K562 (cell line): ENCODE results near the gene SP140L. TPM values are rescaled to one million over a fixed set of nuclear protein-coding genes. Genes with fewer than 3 reads are reported as not detected.

ENCODE experiments used
- CBX1 ChIP-seq: sonication (generic); IDR thresholded peaks from 2 replicates; pipeline ENCODE4 v1.6.1; 2016; ENCODE audit warnings: antibody characterized with exemption, low read depth, mild to moderate bottlenecking
- CBX3 ChIP-seq, 2 experiments: IDR thresholded peaks; 1 replicate in 1 of 2; 2 replicates in 1 of 2; pipeline ENCODE4 v1.6.1; 2012; ENCODE audit warnings: inconsistent platforms in 2 of 2, low read length in 2 of 2, borderline replicate concordance in 1 of 2, control low read depth in 1 of 2
- CBX5 ChIP-seq: IDR thresholded peaks from 2 replicates; pipeline ENCODE4 v1.6.1; 2014; ENCODE audit warnings: low read depth, borderline replicate concordance
- CC2D1A ChIP-seq: fragments of 450-650 bp; IDR thresholded peaks from 2 replicates; pipeline ENCODE4 v1.6.1; 2017; ENCODE audit warnings: mild to moderate bottlenecking
- CCAR2 ChIP-seq: fragments of 200-400 bp; formaldehyde crosslinking; IDR thresholded peaks from 2 replicates; pipeline ENCODE4 v1.6.1; 2017; ENCODE audit warnings: mild to moderate bottlenecking, low read depth, low read length
- FIP1L1 ChIP-seq: fragments of 200-400 bp; formaldehyde crosslinking; IDR thresholded peaks from 2 replicates; pipeline ENCODE4 v1.6.1; 2018; ENCODE audit warnings: mild to moderate bottlenecking, low read depth, low read length; ENCODE audit not compliant: poor library complexity, severe bottlenecking
- FOSL1 ChIP-seq: fragments of 200-800 bp; sonication (Bioruptor generic); conservative IDR thresholded peaks from 2 replicates; pipeline ENCODE4 v1.6.1; 2016; ENCODE audit warnings: missing genetic modification characterization, missing compliant biosample characterization
- GABPB1 ChIP-seq: sonication (generic); formaldehyde crosslinking; IDR thresholded peaks from 2 replicates; pipeline ENCODE4 v1.8.0; 2022; ENCODE audit warnings: mild to moderate bottlenecking, missing genetic modification reagents
- HDAC8 ChIP-seq: fragments of 450-650 bp; IDR thresholded peaks from 2 replicates; pipeline ENCODE4 v1.6.1; 2016; ENCODE audit warnings: mild to moderate bottlenecking, missing genetic modification characterization, moderate library complexity, missing compliant biosample characterization
- IRF2 ChIP-seq: sonication (generic); formaldehyde crosslinking; IDR thresholded peaks from 2 replicates; pipeline ENCODE4 v1.8.1; 2022; ENCODE audit warnings: mild to moderate bottlenecking, missing genetic modification reagents
- JUN ChIP-seq, 2 experiments: sonication (generic) in 1 of 2; formaldehyde crosslinking in 1 of 2; IDR thresholded peaks; 2 replicates each; pipeline versions ENCODE4 v1.6.1 to v1.8.0; 2012 to 2022; ENCODE audit warnings: borderline replicate concordance in 2 of 2, mild to moderate bottlenecking in 2 of 2, improper control_type of control experiment in 1 of 2, low read depth in 1 of 2, low read length in 1 of 2, missing genetic modification reagents in 1 of 2
- KHSRP ChIP-seq: fragments of 450-650 bp; IDR thresholded peaks from 2 replicates; pipeline ENCODE4 v1.6.1; 2017
- MAFF ChIP-seq: IDR thresholded peaks from 2 replicates; pipeline ENCODE4 v1.6.1; 2012; ENCODE audit warnings: low read length, improper control_type of control experiment
- MCM3 ChIP-seq: fragments of 450-650 bp; IDR thresholded peaks from 2 replicates; pipeline ENCODE4 v1.6.1; 2016
- MYBL2 ChIP-seq, 2 experiments: fragments of 450-650 bp in 1 of 2; sonication (generic) in 1 of 2; formaldehyde crosslinking in 1 of 2; IDR thresholded peaks; 2 replicates each; pipeline versions ENCODE4 v1.6.1 to v1.8.1; 2017 to 2022; ENCODE audit warnings: borderline replicate concordance in 1 of 2, inconsistent platforms in 1 of 2, low read depth in 1 of 2, mild to moderate bottlenecking in 1 of 2, missing genetic modification reagents in 1 of 2, moderate library complexity in 1 of 2
- NONO ChIP-seq, 2 experiments: fragments of 200-400 bp in 1 of 2; fragments of 450-650 bp in 1 of 2; formaldehyde crosslinking in 1 of 2; IDR thresholded peaks; 2 replicates each; pipeline ENCODE4 v1.6.1; 2017; ENCODE audit warnings: low read depth in 2 of 2, mild to moderate bottlenecking in 2 of 2, moderate library complexity in 2 of 2, low read length in 1 of 2
- PHF21A ChIP-seq: fragments of 450-650 bp; IDR thresholded peaks from 2 replicates; pipeline ENCODE4 v1.6.1; 2017; ENCODE audit warnings: low read depth, borderline replicate concordance
- STAG1 ChIP-seq: sonication (generic); formaldehyde crosslinking; IDR thresholded peaks from 2 replicates; pipeline ENCODE4 v1.5.0; 2020; ENCODE audit warnings: missing genetic modification reagents, borderline replicate concordance
- TARDBP ChIP-seq: fragments of 450-650 bp; IDR thresholded peaks from 2 replicates; pipeline ENCODE4 v1.6.1; 2016
- TRIM24 ChIP-seq, 2 experiments: fragments of 450-650 bp; IDR thresholded peaks; 2 replicates each; pipeline ENCODE4 v1.6.1; 2016
- ZNF134 ChIP-seq: fragments of 250-450 bp; sonication (Bioruptor Pico); conservative IDR thresholded peaks from 2 replicates; pipeline ENCODE4 v1.4.0; 2020
- ZNF140 ChIP-seq: fragments of 250-450 bp; sonication (Bioruptor Pico); IDR thresholded peaks from 2 replicates; pipeline ENCODE4 v1.8.0; 2021; ENCODE audit warnings: moderate library complexity, mild to moderate bottlenecking, inconsistent platforms
- ZNF232 ChIP-seq: sonication (generic); formaldehyde crosslinking; IDR thresholded peaks from 2 replicates; pipeline ENCODE4 v1.8.0; 2022; ENCODE audit warnings: mild to moderate bottlenecking, missing genetic modification reagents
- ZNF311 ChIP-seq: fragments of 250-450 bp; sonication (Bioruptor Pico); IDR thresholded peaks from 2 replicates; pipeline ENCODE4 v1.4.0; 2020; ENCODE audit warnings: mild to moderate bottlenecking, moderate library complexity
- polyA plus RNA-seq, 8 experiments: library from polyadenylated mRNA; depleted of rRNA in 4 of 8; stranded (reverse) in 5 of 8; unstranded in 3 of 8; fragments of >200 nt; fragmentation: Nextera tagmentation in 2 of 8; fragmentation: Illumina TruSeq in 1 of 8; extraction: Ambion mirVana in 2 of 8; extraction: Trizol in 1 of 8; gene quantifications; 2 replicates each; pipeline versions ENCODE4 v1.2.1 to v1.2.3, GENCODE V29; 2011 to 2014; ENCODE audit warnings: inconsistent platforms in 1 of 8, missing spikeins in 1 of 8
- total RNA-seq, 7 experiments: library from RNA; depleted of rRNA in 6 of 7; stranded (reverse); fragments of >200 nt in 6 of 7; fragmentation: Illumina TruSeq in 2 of 7; extraction: Trizol in 2 of 7; gene quantifications; 2 replicates each; pipeline versions ENCODE4 v1.2.1 to v1.2.3, GENCODE V29; 2011 to 2021; ENCODE audit warnings: low replicate concordance in 1 of 7
- TF ChIP-seq, protein P1 (sequence below): fragments of 250-450 bp; sonication (Bioruptor Pico); IDR thresholded peaks from 2 replicates; pipeline ENCODE4 v1.5.0; 2021; ENCODE audit warnings: mild to moderate bottlenecking, borderline replicate concordance
- TF ChIP-seq, protein P2 (sequence below): IDR thresholded peaks from 3 replicates; pipeline ENCODE4 v1.6.1; 2011; ENCODE audit warnings: borderline replicate concordance, mild to moderate bottlenecking; ENCODE audit not compliant: insufficient read length, insufficient read depth
- TF ChIP-seq, protein P3 (sequence below): sonication (generic); formaldehyde crosslinking; IDR thresholded peaks from 2 replicates; pipeline ENCODE4 v1.9.0; 2022; ENCODE audit warnings: mild to moderate bottlenecking, missing genetic modification reagents

Gene SP140L
- total and polyA plus RNA-seq, 9 of the 15 experiments (the other 6 are each of a cell fraction or from before 2014, with no cell fraction given): 4.0 to 15.5 (median 11.3) TPM

DNA sequence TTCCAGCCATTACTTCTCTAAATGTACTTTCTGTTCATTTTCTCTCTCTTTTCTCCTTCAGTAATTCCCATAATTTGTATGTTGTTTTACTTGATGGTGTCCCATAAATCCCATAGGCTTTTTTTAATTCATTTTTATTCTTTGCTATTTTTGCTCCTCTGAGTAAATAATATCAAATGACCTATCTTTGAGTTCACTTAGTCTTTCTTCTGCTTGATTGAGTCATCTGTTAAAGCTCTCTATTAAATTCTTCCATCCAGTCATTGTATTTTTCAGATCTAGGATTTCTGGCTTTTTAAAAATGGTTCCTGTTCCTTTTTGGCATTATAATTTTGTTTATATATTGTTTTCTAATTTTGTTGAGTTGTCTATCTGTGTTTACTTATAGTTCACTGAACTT lies 102.5 kb downstream of the SP140L start (continued):
- 0 out of 2 replicates have a peak, but pooled peaks have one; percentile 19 for TF ChIP-seq FOSL1 (tag)
- no peak for TF ChIP-seq ZNF232 (CRISPR knock-in tag)
- TF ChIP-seq ZNF140 (CRISPR knock-in tag): no peak
- TF ChIP-seq GABPB1: no peak
- no peak for TF ChIP-seq MAFF
- TF ChIP-seq, protein P1, sequence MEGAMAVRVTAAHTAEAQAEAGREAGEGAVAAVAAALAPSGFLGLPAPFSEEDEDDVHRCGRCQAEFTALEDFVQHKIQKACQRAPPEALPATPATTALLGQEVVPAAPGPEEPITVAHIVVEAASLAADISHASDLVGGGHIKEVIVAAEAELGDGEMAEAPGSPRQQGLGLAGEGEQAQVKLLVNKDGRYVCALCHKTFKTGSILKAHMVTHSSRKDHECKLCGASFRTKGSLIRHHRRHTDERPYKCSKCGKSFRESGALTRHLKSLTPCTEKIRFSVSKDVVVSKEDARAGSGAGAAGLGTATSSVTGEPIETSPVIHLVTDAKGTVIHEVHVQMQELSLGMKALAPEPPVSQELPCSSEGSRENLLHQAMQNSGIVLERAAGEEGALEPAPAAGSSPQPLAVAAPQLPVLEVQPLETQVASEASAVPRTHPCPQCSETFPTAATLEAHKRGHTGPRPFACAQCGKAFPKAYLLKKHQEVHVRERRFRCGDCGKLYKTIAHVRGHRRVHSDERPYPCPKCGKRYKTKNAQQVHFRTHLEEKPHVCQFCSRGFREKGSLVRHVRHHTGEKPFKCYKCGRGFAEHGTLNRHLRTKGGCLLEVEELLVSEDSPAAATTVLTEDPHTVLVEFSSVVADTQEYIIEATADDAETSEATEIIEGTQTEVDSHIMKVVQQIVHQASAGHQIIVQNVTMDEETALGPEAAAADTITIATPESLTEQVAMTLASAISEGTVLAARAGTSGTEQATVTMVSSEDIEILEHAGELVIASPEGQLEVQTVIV (CRISPR knock-in tag): no peak
- TF ChIP-seq FIP1L1: no peak
- no peak for TF ChIP-seq CBX1
- TF ChIP-seq, protein P2, sequence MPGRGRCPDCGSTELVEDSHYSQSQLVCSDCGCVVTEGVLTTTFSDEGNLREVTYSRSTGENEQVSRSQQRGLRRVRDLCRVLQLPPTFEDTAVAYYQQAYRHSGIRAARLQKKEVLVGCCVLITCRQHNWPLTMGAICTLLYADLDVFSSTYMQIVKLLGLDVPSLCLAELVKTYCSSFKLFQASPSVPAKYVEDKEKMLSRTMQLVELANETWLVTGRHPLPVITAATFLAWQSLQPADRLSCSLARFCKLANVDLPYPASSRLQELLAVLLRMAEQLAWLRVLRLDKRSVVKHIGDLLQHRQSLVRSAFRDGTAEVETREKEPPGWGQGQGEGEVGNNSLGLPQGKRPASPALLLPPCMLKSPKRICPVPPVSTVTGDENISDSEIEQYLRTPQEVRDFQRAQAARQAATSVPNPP: no peak
- no peak for TF ChIP-seq MCM3
- TF ChIP-seq MYBL2 (IDR thresholded peaks at IDR 0.05; ENCODE audit: low read depth): no peak
- TF ChIP-seq MYBL2 (CRISPR knock-in tag; IDR thresholded peaks at IDR 0.05; ENCODE audit: borderline replicate concordance): no peak
- no peak for TF ChIP-seq HDAC8 (tag)
- no peak for TF ChIP-seq CBX5
- no peak for TF ChIP-seq ZNF311 (CRISPR knock-in tag)
- TF ChIP-seq IRF2 (CRISPR knock-in tag): no peak
- TF ChIP-seq CCAR2: no peak
- no peak for TF ChIP-seq JUN (IDR thresholded peaks at IDR 0.05; ENCODE audit: borderline replicate concordance, low read depth, low read length)
- TF ChIP-seq JUN (CRISPR knock-in tag; IDR thresholded peaks at IDR 0.05; ENCODE audit: borderline replicate concordance): no peak
- TF ChIP-seq STAG1 (CRISPR knock-in tag): no peak
- 0 out of 3 replicates have a peak, but pooled peaks of 1 of the 2 experiments have one; percentile 35 for TF ChIP-seq CBX3 (IDR thresholded peaks at IDR 0.05; ENCODE audit: borderline replicate concordance in 1 of 2, low read length in 2 of 2)
- no peak for TF ChIP-seq PHF21A
- TF ChIP-seq KHSRP: no peak
- TF ChIP-seq TARDBP: no peak
- TF ChIP-seq NONO (IDR thresholded peaks at IDR 0.05; ENCODE audit: low read depth in 2 of 2, low read length in 1 of 2): no peak
- peak; percentile 23 to 32; a peak in 1 of 4 replicates for TF ChIP-seq TRIM24 (IDR thresholded peaks at IDR 0.05)
- TF ChIP-seq ZNF134 (CRISPR knock-in tag): no peak
- TF ChIP-seq, protein P3, sequence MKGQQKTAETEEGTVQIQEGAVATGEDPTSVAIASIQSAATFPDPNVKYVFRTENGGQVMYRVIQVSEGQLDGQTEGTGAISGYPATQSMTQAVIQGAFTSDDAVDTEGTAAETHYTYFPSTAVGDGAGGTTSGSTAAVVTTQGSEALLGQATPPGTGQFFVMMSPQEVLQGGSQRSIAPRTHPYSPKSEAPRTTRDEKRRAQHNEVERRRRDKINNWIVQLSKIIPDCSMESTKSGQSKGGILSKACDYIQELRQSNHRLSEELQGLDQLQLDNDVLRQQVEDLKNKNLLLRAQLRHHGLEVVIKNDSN (CRISPR knock-in tag): no peak
- no peak for TF ChIP-seq CC2D1A
